NK-92 treated with Interleukin-12 subunit alpha and Interleukin-12 subunit beta, amount 100 ng/mL, for 24 hours (cell line): ENCODE results near the gene ZNF559.

Source experiments
- DNase-seq: peaks from one replicate; lab custom pipeline; 2025; lab: John Stamatoyannopoulos, UW

ZNF559 gene

GRCh38 chr19:9353011-9353410 is 29.0 kb downstream of the ZNF559 start:
- DNase-seq: no peak

GRCh38 chr19:9354651-9355050 is 30.7 kb downstream of the ZNF559 start:
- no peak for DNase-seq

GRCh38 chr19:9362905-9363304 is 38.9 kb downstream of the ZNF559 start, which contains the start of gene ZNF177:
ZNF177 (plus strand) TSS chr19:9363013; CDS start chr19:9378312, 15,299 bp downstream.
- DNase-seq: no peak

GRCh38 chr19:9370738-9371619 is 47.0 kb downstream of the ZNF559 start:
- no peak for DNase-seq

- DNase-seq: no peak
Observed at GRCh38 chr19:9381361-9381785, 57.4 kb downstream of the ZNF559 start.
